Progenitor cell of endocrine pancreas (in vitro differentiated cells): Measurements from ENCODE around the gene FYCO1. TPM values are rescaled to one million over a fixed set of nuclear protein-coding genes. Genes with fewer than 3 reads are reported as not detected.
A peak's percentile ranks its signal among the peaks of the same experiment; 100 is the strongest.

Experiments used
- DNase-seq: peaks from one replicate; pipeline ENCODE4 v3.0.0; 2021; ENCODE audit warnings: low spot score; ENCODE audit not compliant: unreplicated experiment
- H3K27ac Mint-ChIP-seq: 2 replicates; pipeline ENCODE4 v1.8.0; 2021; ENCODE audit warnings: mild to moderate bottlenecking, moderate library complexity, mixed read lengths
- H3K27me3 Mint-ChIP-seq: 2 replicates; pipeline ENCODE4 v1.8.0; 2021; ENCODE audit warnings: mixed read lengths
- H3K36me3 Mint-ChIP-seq: 2 replicates; pipeline ENCODE4 v1.8.0; 2022; ENCODE audit warnings: mixed read lengths; ENCODE audit not compliant: insufficient read depth
- H3K4me1 Mint-ChIP-seq: 2 replicates; pipeline ENCODE4 v1.8.0; 2021; ENCODE audit warnings: low read depth, mixed read lengths
- H3K4me3 Mint-ChIP-seq: 2 replicates; pipeline ENCODE4 v1.8.0; 2021; ENCODE audit warnings: low read depth, mild to moderate bottlenecking, moderate library complexity, mixed read lengths
- H3K9me3 Mint-ChIP-seq: 2 replicates; pipeline ENCODE4 v1.8.0; 2021; ENCODE audit warnings: low read depth, mixed read lengths
- total RNA-seq: library from RNA; stranded (reverse); gene quantifications from 2 replicates; pipeline ENCODE4 v1.2.1, GENCODE V29; 2021
- TF ChIP-seq, protein P1 (sequence below): fragments of 200-600 bp; sonication (generic); IDR thresholded peaks from one replicate; pipeline ENCODE4 v1.5.0; 2021; ENCODE audit warnings: antibody characterized with exemption, mild to moderate bottlenecking; ENCODE audit not compliant: unreplicated experiment

The FYCO1 gene
- total RNA-seq, 1 donor from 2014 or later = 18.0 TPM

DNA sequence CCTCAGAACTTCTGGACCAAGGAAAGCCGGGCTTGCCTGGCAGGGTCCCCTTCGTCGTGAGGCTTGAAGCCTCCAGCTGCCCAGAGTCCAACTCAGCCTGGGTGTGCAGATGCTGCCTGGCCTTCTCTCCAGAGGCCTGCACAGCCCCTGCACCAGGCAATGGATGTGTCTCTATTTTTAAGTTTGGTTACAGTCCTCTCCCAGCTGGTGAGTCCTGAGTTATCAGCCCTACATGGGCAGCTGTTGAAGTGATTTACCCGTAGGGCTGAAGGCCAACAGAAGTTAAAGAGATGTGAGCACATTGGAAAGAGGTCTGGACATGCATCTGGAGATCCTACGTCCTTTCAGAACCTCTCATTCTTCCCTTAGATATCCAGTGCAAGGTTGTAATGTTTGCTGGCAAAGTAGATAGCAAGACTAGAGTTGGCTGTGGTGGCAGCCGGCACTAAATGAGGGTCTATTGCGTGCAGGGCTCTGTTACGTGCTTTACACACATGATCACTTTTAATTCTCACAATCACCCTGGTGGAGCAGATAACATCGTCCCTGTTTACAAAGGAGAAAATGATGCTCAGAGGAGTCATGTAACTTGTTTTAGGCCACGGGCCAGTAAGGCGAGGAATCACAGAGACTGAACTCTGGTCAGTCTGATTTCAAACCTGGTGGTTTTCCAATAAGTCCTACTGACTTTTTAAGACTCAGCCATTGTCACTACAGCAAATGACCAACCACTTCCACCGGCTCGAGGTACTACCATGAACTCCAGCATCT lies 9.9 kb downstream of the FYCO1 start:
- H3K27me3 Mint-ChIP-seq = no peaks in the 10 kb centered on the region
- H3K4me3 Mint-ChIP-seq = no peak overlapping the region
- peaks cover 9% of the 10 kb centered on the region for H3K36me3 Mint-ChIP-seq
- TF ChIP-seq, protein P1, sequence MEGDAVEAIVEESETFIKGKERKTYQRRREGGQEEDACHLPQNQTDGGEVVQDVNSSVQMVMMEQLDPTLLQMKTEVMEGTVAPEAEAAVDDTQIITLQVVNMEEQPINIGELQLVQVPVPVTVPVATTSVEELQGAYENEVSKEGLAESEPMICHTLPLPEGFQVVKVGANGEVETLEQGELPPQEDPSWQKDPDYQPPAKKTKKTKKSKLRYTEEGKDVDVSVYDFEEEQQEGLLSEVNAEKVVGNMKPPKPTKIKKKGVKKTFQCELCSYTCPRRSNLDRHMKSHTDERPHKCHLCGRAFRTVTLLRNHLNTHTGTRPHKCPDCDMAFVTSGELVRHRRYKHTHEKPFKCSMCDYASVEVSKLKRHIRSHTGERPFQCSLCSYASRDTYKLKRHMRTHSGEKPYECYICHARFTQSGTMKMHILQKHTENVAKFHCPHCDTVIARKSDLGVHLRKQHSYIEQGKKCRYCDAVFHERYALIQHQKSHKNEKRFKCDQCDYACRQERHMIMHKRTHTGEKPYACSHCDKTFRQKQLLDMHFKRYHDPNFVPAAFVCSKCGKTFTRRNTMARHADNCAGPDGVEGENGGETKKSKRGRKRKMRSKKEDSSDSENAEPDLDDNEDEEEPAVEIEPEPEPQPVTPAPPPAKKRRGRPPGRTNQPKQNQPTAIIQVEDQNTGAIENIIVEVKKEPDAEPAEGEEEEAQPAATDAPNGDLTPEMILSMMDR = no peak
- no peaks in the 10 kb centered on the region for H3K9me3 Mint-ChIP-seq
- peak overlapping the region; percentile 66 for H3K27ac Mint-ChIP-seq
- no peak for DNase-seq
- peaks cover 28% of the 10 kb centered on the region for H3K4me1 Mint-ChIP-seq

DNA sequence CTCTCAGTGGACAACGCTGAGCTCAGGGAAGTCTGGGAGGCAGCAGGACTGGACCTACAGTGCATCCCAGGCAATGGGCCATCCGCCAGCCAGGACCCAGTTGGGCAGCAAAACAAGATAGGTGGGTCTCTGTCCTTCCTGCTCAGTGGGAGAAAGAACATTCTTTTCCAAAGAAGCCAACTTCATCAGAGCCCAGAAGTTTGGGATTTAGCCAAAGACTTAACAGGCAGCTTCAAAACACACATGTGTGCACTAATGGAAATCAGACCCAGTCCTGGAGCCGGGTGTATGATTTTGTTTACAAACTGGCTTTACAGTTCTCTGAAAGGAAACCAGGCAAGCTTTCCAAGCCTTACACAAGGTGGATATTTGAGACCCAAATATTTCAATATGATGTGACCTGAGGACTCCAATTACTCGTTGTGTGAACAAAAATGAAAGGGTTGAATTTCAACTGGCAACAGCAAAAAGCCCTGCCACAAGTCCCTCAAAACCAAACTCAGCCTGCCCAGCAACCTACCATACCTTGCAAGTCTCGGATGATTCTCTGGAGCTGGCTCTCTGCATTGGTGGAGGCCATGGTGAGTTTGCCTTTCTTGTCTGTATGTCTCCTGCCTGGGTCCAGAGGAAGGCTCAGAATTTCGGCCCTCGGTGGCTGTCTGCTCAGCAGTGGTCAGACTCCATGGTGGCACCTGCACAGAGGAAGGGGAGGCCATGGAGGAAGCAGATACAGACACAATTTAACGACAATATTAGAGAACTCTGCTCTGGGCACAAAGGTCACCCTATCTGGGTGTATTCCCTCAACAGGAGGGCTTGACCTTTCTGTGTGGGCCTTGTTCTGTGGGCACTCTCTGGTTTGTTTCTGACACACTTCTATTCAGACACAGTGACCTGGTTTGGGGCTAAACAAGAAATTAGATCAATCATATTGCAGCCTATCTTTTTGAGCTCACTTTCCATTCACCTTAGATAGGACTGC lies 11.0 kb downstream of the FYCO1 start:
- H3K9me3 Mint-ChIP-seq = no peaks in the 10 kb centered on the region
- H3K4me3 Mint-ChIP-seq = no peak overlapping the region
- TF ChIP-seq, protein P1 = no peak
- H3K36me3 Mint-ChIP-seq = peaks cover 11% of the 10 kb centered on the region
- DNase-seq = no peak
- H3K4me1 Mint-ChIP-seq = peaks cover 28% of the 10 kb centered on the region
- H3K27me3 Mint-ChIP-seq = no peaks in the 10 kb centered on the region
- peak overlapping the region; percentile 66 for H3K27ac Mint-ChIP-seq

DNA sequence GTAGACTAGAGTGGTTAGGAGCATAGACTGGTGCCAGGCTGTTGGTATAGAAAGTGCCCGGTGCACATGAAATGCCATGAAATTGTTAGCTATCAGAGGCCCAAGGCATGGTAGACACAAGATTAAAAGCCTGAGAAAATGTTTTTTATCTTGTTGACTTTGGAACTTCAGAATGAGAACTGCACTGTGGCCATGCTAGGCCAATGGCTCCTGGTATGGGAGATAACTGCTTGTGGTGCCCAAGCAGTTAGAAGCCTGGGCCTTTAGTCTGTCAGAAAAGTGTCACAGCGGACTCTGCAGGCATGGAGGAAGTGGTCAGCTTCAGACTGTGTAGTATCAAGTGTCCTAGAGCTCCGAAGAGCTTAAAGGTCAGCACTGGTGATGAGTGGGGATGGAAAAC lies 11.9 kb downstream of the FYCO1 start:
- peaks cover 17% of the 10 kb centered on the region for H3K36me3 Mint-ChIP-seq
- peaks cover 26% of the 10 kb centered on the region for H3K4me1 Mint-ChIP-seq
- H3K27me3 Mint-ChIP-seq = no peaks in the 10 kb centered on the region
- no peak for DNase-seq
- no peak overlapping the region for H3K27ac Mint-ChIP-seq
- no peak overlapping the region for H3K4me3 Mint-ChIP-seq
- TF ChIP-seq, protein P1 = no peak
- no peaks in the 10 kb centered on the region for H3K9me3 Mint-ChIP-seq

DNA sequence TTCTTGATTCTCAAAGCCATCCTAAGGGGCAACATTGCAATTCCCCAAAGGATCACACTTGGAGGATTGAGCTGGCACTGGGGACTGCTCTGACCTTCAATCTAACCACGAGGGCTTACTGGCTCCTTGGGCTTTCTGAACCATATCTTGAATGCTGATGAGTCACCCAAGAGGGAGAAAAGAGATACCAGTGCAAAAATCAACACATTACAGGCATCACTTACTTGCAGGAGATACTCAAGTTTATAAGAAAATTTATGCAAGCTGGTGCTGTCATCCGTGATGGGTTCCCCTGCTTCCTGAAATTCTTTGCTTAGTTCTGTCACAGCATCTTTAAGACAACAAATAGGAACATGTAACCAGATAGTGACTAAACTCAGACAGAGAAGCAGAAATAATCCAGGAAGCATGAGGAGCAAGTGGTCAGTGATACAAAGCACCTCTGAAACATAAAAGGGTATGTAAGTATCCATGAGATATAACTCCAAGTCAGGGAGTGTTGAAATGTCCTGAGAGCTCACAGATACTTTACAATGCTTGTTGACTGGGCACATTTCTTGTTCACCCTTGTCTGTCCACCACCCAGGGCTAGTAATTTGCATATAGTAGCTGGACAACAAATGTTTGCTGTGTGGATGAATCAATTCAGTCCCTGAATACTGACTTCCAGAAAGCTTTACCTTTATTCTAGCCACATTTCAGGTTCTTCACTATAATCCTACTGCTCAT lies 14.1 kb downstream of the FYCO1 start:
- peaks cover 9% of the 10 kb centered on the region for H3K4me1 Mint-ChIP-seq
- H3K27me3 Mint-ChIP-seq = no peaks in the 10 kb centered on the region
- no peak for DNase-seq
- H3K27ac Mint-ChIP-seq = no peak overlapping the region
- no peaks in the 10 kb centered on the region for H3K9me3 Mint-ChIP-seq
- peaks cover 23% of the 10 kb centered on the region for H3K36me3 Mint-ChIP-seq
- H3K4me3 Mint-ChIP-seq = no peak overlapping the region
- TF ChIP-seq, protein P1 = no peak

DNA sequence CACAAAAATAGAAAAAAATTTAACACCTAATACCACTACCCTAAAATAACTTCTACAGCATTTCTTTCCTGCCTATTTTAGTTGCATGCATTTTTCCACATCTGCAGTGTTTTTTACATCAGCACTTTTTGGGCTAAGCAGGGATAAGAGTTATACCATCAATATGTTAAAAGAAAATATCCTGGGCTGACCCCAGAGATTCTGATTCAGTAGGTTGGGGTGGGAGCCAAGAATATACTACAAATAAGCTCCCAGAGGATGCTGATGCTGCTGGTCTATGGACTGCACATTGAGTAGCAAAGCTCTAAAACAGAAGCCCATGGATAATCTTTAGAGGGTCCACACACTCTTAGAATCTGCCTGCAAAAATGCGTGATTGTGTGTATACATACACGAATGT lies 14.8 kb downstream of the FYCO1 start:
- Mint-ChIP-seq H3K9me3 (no peaks in the 10 kb centered on the region), H3K4me3 (no peak overlapping the region), H3K36me3 (peaks cover 23% of the 10 kb centered on the region), H3K27me3 (no peaks in the 10 kb centered on the region), H3K27ac (no peak overlapping the region), H3K4me1 (peaks cover 3% of the 10 kb centered on the region)
- DNase-seq = no peak
- TF ChIP-seq, protein P1 = no peak
